ENCODE results near the gene C1QTNF8. TPM values are rescaled to one million over a fixed set of nuclear protein-coding genes. Genes with fewer than 3 reads are reported as not detected.

The C1QTNF8 gene
- total and polyA plus RNA-seq, 2 of the 8 experiments (the other 6 are each of a cell fraction or from before 2014, with no cell fraction given), result not detected

- no peak overlapping the region for H2BK5ac ChIP-seq (ENCODE audit: low read depth, low read length)
- peaks cover 0 to 2% (median 0%) of the 10 kb centered on the region in 4 experiments; a peak in 2 of 7 replicates for H3K27me3 ChIP-seq (replicated peaks in 1 of 4; ENCODE audit: control insufficient read depth in 3 of 4, extremely low read depth in 1 of 4, insufficient read depth in 3 of 4, low read length in 3 of 4)
- H3K4me1 ChIP-seq (replicated peaks in 1 of 4; ENCODE audit: control insufficient read depth in 3 of 4, insufficient read depth in 4 of 4, low read length in 3 of 4), result peaks cover 0 to 10% (median 5%) of the 10 kb centered on the region in 4 experiments; a peak in 6 of 7 replicates
- H3K9ac ChIP-seq (replicated peaks in 1 of 4; ENCODE audit: extremely low read depth in 1 of 4, low read depth in 3 of 4, low read length in 3 of 4), result no peak overlapping the region
- 92% methylated on average over 28 of the region's 31 CpGs; no CpG with 5 or more reads in 1 of the 2 experiments for WGBS, 2 experiments (ENCODE audit: extremely low coverage in 1 of 2, insufficient coverage in 1 of 2, insufficient read length in 1 of 2, insufficient replicate concordance in 2 of 2, low coverage in 1 of 2, low lambda C conversion rate in 2 of 2, missing lambda C conversion rate in 1 of 2)
- no peak overlapping the region for H3K4me3 ChIP-seq (ENCODE audit: extremely low read depth in 1 of 4, insufficient read depth in 2 of 4, low read depth in 3 of 4, low read length in 4 of 4)
- CTCF ChIA-PET (ENCODE audit: partially characterized antibody), result interaction anchor here (0.6 to 1.8 kb wide), 4 partner anchors 8 to 797 kb away, joined by 3 to 8 read pairs (median 3); no protein-coding TSS in a partner anchor
- POLR2A ChIA-PET (ENCODE audit: partially characterized antibody), result interaction anchor here (0.6 kb wide), 1 partner anchor 11 kb away, joined by 3 read pairs; no protein-coding TSS in a partner anchor
- H2AK5ac ChIP-seq (ENCODE audit: low read depth, low read length), result no peak overlapping the region
- no peak overlapping the region for H2BK120ac ChIP-seq (replicated peaks; ENCODE audit: low read depth, low read length)
- no peak overlapping the region for H2BK12ac ChIP-seq (ENCODE audit: low read depth, low read length)
- H3K79me2 ChIP-seq (ENCODE audit: control insufficient read depth in 1 of 2, insufficient read depth in 2 of 2, low read length in 2 of 2), result no peaks in the 10 kb centered on the region
- H3K79me1 ChIP-seq (ENCODE audit: low read depth, low read length), result no peaks in the 10 kb centered on the region
- H3K36me3 ChIP-seq (ENCODE audit: control insufficient read depth in 2 of 4, insufficient read depth in 4 of 4, low read length in 3 of 4), result no peaks in the 10 kb centered on the region
- no peak overlapping the region for H3K14ac ChIP-seq (ENCODE audit: insufficient read length)
- no peak overlapping the region for H3K23ac ChIP-seq (ENCODE audit: insufficient read length)
- DNase-seq (ENCODE audit: low read depth in 1 of 2, low spot score in 2 of 2), result no peak
- no peak overlapping the region for H3K56ac ChIP-seq (replicated peaks; ENCODE audit: insufficient read length, low read depth, low read length)
- no peak overlapping the region for H2BK15ac ChIP-seq (ENCODE audit: low read length)
- no peak for FAIRE-seq
- H2AFZ ChIP-seq (ENCODE audit: low read length), result peak overlapping the region; percentile 75; the same call in 1 of the 2 replicates
- no peaks in the 10 kb centered on the region for H3K9me3 ChIP-seq (ENCODE audit: insufficient read depth in 2 of 2, low read depth in 1 of 2, low read length in 1 of 2)
- H3K23me2 ChIP-seq (ENCODE audit: low read depth, low read length), result no peaks in the 10 kb centered on the region
- no peaks in the 10 kb centered on the region for H4K20me1 ChIP-seq (replicated peaks in 1 of 2; ENCODE audit: control insufficient read depth in 1 of 2, insufficient read depth in 2 of 2, low read length in 2 of 2)
- H3K4me2 ChIP-seq (ENCODE audit: insufficient read depth in 1 of 2, low read depth in 2 of 2, low read length in 2 of 2), result 0 out of 4 replicates have a peak overlapping the region, but pooled peaks have one; percentile 44 to 67
- H4K8ac ChIP-seq (ENCODE audit: extremely low read depth, insufficient read depth, low read length), result peak overlapping the region; percentile 92
- no peak overlapping the region for H4K5ac ChIP-seq (ENCODE audit: insufficient read length, low read depth, low read length)
- H3K4ac ChIP-seq (replicated peaks; ENCODE audit: insufficient read length, low read depth, low read length), result no peak overlapping the region
- H2BK20ac ChIP-seq (ENCODE audit: low read length), result no peak overlapping the region
- no peak overlapping the region for H3K27ac ChIP-seq (ENCODE audit: low read depth, low read length)
- H4K91ac ChIP-seq (replicated peaks; ENCODE audit: insufficient read length, low read length), result no peak overlapping the region
- no peak overlapping the region for H3K18ac ChIP-seq (ENCODE audit: extremely low read depth, low read length)
- no peak for TF ChIP-seq GABPA (IDR thresholded peaks at IDR 0.05; ENCODE audit: borderline replicate concordance, insufficient read depth, low read length)
- no peak for TF ChIP-seq BACH1 (IDR thresholded peaks at IDR 0.05; ENCODE audit: low read length)
- TF ChIP-seq TCF12 (IDR thresholded peaks at IDR 0.05; ENCODE audit: low read depth, low read length), result no peak
- TF ChIP-seq RAD21 (IDR thresholded peaks at IDR 0.05 in 1 of 2, conservative IDR thresholded peaks at IDR 0.05 in 1 of 2; ENCODE audit: low read depth in 2 of 2, low read length in 2 of 2), result no peak
- no peak for TF ChIP-seq CTBP2 (IDR thresholded peaks at IDR 0.05; ENCODE audit: borderline replicate concordance, insufficient read depth, insufficient read length, low read length)
- no peak for TF ChIP-seq PHF8 (conservative IDR thresholded peaks at IDR 0.05; ENCODE audit: low read depth, low read length)
- no peak for TF ChIP-seq JUND (IDR thresholded peaks at IDR 0.05; ENCODE audit: low read length)
- TF ChIP-seq, protein P1, sequence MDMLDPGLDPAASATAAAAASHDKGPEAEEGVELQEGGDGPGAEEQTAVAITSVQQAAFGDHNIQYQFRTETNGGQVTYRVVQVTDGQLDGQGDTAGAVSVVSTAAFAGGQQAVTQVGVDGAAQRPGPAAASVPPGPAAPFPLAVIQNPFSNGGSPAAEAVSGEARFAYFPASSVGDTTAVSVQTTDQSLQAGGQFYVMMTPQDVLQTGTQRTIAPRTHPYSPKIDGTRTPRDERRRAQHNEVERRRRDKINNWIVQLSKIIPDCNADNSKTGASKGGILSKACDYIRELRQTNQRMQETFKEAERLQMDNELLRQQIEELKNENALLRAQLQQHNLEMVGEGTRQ (IDR thresholded peaks at IDR 0.05; ENCODE audit: low read length), result no peak
- TF ChIP-seq TAF7 (optimal IDR thresholded peaks at IDR 0.05; ENCODE audit: borderline replicate concordance, low read depth, low read length), result no peak
Measured at GRCh38 chr16:1049113-1049975, 46.7 kb downstream of the C1QTNF8 start.

Data from H1 (cell line).